ENCODE results near the gene SCYL2.
"Not testable (repeated sequence)": the region's sequence is repeated elsewhere in the genome, so short reads cannot be mapped to it uniquely, and the experiment has no call there.

The SCYL2 gene

GRCh38 chr12:100331871-100332270 lies 64.9 kb downstream of the SCYL2 start:
- no peak for DNase-seq

- DNase-seq: no peak
Observed at GRCh38 chr12:100332852-100333251, 65.9 kb downstream of the SCYL2 start.

- DNase-seq: no peak
Observed at GRCh38 chr12:100337299-100337698, 70.3 kb downstream of the SCYL2 start.

GRCh38 chr12:100337727-100338126 lies 70.8 kb downstream of the SCYL2 start:
- DNase-seq: no peak

GRCh38 chr12:100339071-100339470 lies 72.1 kb downstream of the SCYL2 start:
- no peak for DNase-seq

GRCh38 chr12:100342897-100343296 lies 75.9 kb downstream of the SCYL2 start:
- not testable (repeated sequence) for DNase-seq

- DNase-seq: not testable (repeated sequence)
Observed at GRCh38 chr12:100344351-100344750, 77.4 kb downstream of the SCYL2 start.

GRCh38 chr12:100345020-100345767 lies 78.2 kb downstream of the SCYL2 start:
- DNase-seq: no peak

- no peak for DNase-seq
Observed at GRCh38 chr12:100346660-100347059, 79.7 kb downstream of the SCYL2 start.

- peak in 1 of 2 experiments; percentile 26 for DNase-seq
Observed at GRCh38 chr12:100348657-100349454, 81.9 kb downstream of the SCYL2 start.

- no peak for DNase-seq
Observed at GRCh38 chr12:100356644-100357223, 89.8 kb downstream of the SCYL2 start, which contains the start of gene SLC17A8. Gene SLC17A8 (plus strand): TSS chr12:100357074. CDS start chr12:100357392, 318 bp downstream.

GRCh38 chr12:100359248-100359647 lies 92.3 kb downstream of the SCYL2 start:
- DNase-seq: no peak

GRCh38 chr12:100359822-100360221 lies 92.8 kb downstream of the SCYL2 start:
- no peak for DNase-seq

GRCh38 chr12:100360450-100360849 lies 93.5 kb downstream of the SCYL2 start:
- DNase-seq: no peak

GRCh38 chr12:100364324-100364723 lies 97.3 kb downstream of the SCYL2 start:
- DNase-seq: no peak

GRCh38 chr12:100365411-100365810 lies 98.4 kb downstream of the SCYL2 start:
- no peak for DNase-seq

GRCh38 chr12:100368066-100368465 lies 101.1 kb downstream of the SCYL2 start:
- no peak for DNase-seq

- DNase-seq: no peak
Observed at GRCh38 chr12:100371146-100371545, 104.2 kb downstream of the SCYL2 start.

- no peak for DNase-seq
Observed at GRCh38 chr12:100372853-100373640, 106.1 kb downstream of the SCYL2 start.

- DNase-seq: no peak
Observed at GRCh38 chr12:100375038-100375735, 108.2 kb downstream of the SCYL2 start.

- no peak for DNase-seq
Observed at GRCh38 chr12:100376161-100376560, 109.2 kb downstream of the SCYL2 start.

- no peak for DNase-seq
Observed at GRCh38 chr12:100381379-100381778, 114.4 kb downstream of the SCYL2 start.

Data from SW 1271 (cell line).